OCI-LY3 (cell line): ENCODE data around the gene CTSH.

ENCODE experiments used
- H2AFZ ChIP-seq: fragments of 200-600, 300-600 bp; shearing (Covaris generic); 2 replicates; pipeline ENCODE4 v1.6.0; 2014; ENCODE audit warnings: antibody characterized with exemption, low read depth, low read length
- H3K27ac ChIP-seq: fragments of 200-600, 300-600 bp; sonication (generic); 2 replicates; pipeline ENCODE4 v1.5.1; 2014; ENCODE audit warnings: mild to moderate bottlenecking, low read length, moderate library complexity, mixed read lengths
- H3K27me3 ChIP-seq: fragments of 200-600, 300-600 bp; sonication (generic); 2 replicates; pipeline ENCODE4 v1.6.1; 2014; ENCODE audit warnings: low read depth, low read length, mixed read lengths
- H3K36me3 ChIP-seq: fragments of 200-600, 300-600 bp; sonication (generic); replicated peaks from 2 replicates; pipeline ENCODE3; 2014; ENCODE audit warnings: low read depth, low read length, mixed read lengths
- H3K4me1 ChIP-seq: fragments of 300-600, 200-600 bp; sonication (generic); 2 replicates; pipeline ENCODE4 v1.6.1; 2014; ENCODE audit warnings: low read length, mixed read lengths
- H3K4me2 ChIP-seq: fragments of 200-600, 300-600 bp; sonication (generic); 2 replicates; pipeline ENCODE4 v1.6.1; 2014; ENCODE audit warnings: low read length, mixed read lengths
- H3K4me3 ChIP-seq: fragments of 300-600, 200-600 bp; sonication (generic); 2 replicates; pipeline ENCODE4 v1.5.1; 2014; ENCODE audit warnings: antibody characterized with exemption, mild to moderate bottlenecking, low read length, moderate library complexity
- H3K79me2 ChIP-seq: fragments of 300-600, 200-600 bp; shearing (Covaris generic); 2 replicates; pipeline ENCODE4 v1.6.1; 2014; ENCODE audit warnings: mild to moderate bottlenecking, low read length, mixed read lengths
- H3K9ac ChIP-seq: fragments of 300-600, 200-600 bp; shearing (Covaris generic); 2 replicates; pipeline ENCODE4 v1.6.0; 2014; ENCODE audit warnings: mild to moderate bottlenecking, low read length, moderate library complexity
- H3K9me3 ChIP-seq: fragments of 200-600, 300-600 bp; shearing (Covaris generic); 2 replicates; pipeline ENCODE4 v1.6.1; 2014; ENCODE audit warnings: low read length, mixed read lengths; ENCODE audit not compliant: insufficient read depth
- H4K20me1 ChIP-seq: fragments of 200-600, 300-600 bp; sonication (generic); 2 replicates; pipeline ENCODE4 v1.6.1; 2016; ENCODE audit warnings: low read length, mixed read lengths; ENCODE audit not compliant: insufficient read depth
- EZH2phosphoT487 ChIP-seq: fragments of 200-600 bp; shearing (Covaris generic); IDR thresholded peaks from 2 replicates; pipeline ENCODE4 v1.6.1; 2018; ENCODE audit warnings: antibody characterized with exemption, mixed run types, low read depth
- TF ChIP-seq, protein P1 (sequence below): fragments of 200-600, 300-600 bp; sonication (generic); IDR thresholded peaks from 2 replicates; pipeline ENCODE4 v1.5.1; 2014; ENCODE audit warnings: antibody characterized with exemption, low read length, low read depth

The CTSH gene

DNA sequence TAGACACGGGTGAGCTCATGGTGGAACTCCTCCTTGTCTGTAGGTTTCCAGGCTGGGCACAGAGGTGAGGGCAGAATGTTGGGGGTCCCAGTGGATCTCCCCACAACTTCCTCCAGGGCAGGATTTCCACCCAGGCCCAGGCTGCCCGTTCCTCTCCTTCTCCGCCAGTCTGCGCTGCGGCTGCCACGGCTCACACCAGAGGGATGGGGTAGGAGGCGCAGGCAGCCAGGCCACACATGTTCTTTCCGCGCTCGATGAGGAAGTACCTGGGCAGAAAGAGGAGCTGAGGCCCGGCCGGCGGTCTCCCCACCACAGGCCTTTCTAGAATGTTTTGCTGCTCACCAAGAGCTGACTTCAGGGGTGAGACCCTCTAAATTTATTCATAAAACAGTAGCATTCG, 22.9 kb downstream of the CTSH start:
- H3K4me1 ChIP-seq: peaks cover 21% of the 10 kb centered on the region
- H3K79me2 ChIP-seq: peaks cover 2% of the 10 kb centered on the region; the same call in 1 of the 2 replicates
- H3K9me3 ChIP-seq: no peaks in the 10 kb centered on the region
- H4K20me1 ChIP-seq: peaks cover 33% of the 10 kb centered on the region
- no peak overlapping the region for H2AFZ ChIP-seq
- no peak overlapping the region for H3K4me2 ChIP-seq
- H3K4me3 ChIP-seq: no peak overlapping the region
- H3K9ac ChIP-seq: no peak overlapping the region
- H3K27me3 ChIP-seq: no peaks in the 10 kb centered on the region
- peak overlapping the region; percentile 35 for H3K27ac ChIP-seq
- peaks cover 77% of the 10 kb centered on the region for H3K36me3 ChIP-seq
- no peak for TF ChIP-seq EZH2phosphoT487
- TF ChIP-seq, protein P1, sequence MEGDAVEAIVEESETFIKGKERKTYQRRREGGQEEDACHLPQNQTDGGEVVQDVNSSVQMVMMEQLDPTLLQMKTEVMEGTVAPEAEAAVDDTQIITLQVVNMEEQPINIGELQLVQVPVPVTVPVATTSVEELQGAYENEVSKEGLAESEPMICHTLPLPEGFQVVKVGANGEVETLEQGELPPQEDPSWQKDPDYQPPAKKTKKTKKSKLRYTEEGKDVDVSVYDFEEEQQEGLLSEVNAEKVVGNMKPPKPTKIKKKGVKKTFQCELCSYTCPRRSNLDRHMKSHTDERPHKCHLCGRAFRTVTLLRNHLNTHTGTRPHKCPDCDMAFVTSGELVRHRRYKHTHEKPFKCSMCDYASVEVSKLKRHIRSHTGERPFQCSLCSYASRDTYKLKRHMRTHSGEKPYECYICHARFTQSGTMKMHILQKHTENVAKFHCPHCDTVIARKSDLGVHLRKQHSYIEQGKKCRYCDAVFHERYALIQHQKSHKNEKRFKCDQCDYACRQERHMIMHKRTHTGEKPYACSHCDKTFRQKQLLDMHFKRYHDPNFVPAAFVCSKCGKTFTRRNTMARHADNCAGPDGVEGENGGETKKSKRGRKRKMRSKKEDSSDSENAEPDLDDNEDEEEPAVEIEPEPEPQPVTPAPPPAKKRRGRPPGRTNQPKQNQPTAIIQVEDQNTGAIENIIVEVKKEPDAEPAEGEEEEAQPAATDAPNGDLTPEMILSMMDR: no peak

DNA sequence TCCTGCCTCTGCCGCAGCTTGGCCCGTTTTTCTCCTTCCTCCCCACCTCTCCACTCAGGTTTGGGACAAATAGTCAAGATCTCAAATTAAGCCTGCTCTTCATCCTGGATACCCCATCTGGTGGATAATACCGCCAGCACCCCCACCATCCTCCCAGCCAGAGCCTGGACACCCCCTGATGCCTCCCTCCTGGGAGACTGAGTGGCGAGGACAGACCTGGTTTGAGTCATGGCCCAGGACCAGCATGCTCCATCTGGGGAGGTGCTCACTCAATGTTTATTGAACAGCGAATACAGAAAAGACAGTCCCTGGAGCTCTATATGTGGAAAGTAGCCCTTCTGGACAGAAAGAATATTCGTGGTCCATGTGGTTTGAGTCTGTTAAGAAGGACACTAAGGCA, 23.3 kb downstream of the CTSH start:
- peaks cover 30% of the 10 kb centered on the region for H4K20me1 ChIP-seq
- no peaks in the 10 kb centered on the region for H3K9me3 ChIP-seq
- H3K27me3 ChIP-seq: no peaks in the 10 kb centered on the region
- peaks cover 21% of the 10 kb centered on the region for H3K4me1 ChIP-seq
- H3K79me2 ChIP-seq: no peaks in the 10 kb centered on the region; the same call in 1 of the 2 replicates
- H3K36me3 ChIP-seq: peaks cover 75% of the 10 kb centered on the region
- H3K4me2 ChIP-seq: no peak overlapping the region
- H3K4me3 ChIP-seq: no peak overlapping the region
- H2AFZ ChIP-seq: no peak overlapping the region
- TF ChIP-seq, protein P1: no peak
- no peak for TF ChIP-seq EZH2phosphoT487
- no peak overlapping the region for H3K9ac ChIP-seq
- H3K27ac ChIP-seq: peak overlapping the region; percentile 35

DNA sequence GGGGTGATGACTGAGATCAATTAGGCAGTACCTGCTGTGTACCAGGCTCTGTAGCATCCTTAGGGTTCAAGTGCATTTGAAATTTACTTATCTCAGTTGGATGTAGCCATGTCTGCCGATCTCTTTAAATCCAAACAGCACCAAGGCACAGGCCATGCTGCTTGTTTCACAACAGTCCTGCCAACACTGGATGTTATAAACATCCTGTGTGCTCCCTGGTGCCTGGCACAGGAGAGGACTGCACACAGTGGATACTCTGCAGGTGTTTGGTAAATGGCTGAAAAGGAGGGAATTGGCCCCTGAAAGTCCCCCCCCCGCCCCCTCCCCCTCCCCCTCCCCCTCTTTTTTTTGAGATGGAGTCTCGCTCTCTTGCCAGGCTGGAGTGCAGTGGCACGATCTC, 27.0 kb downstream of the CTSH start:
- peaks cover 65% of the 10 kb centered on the region for H3K36me3 ChIP-seq

DNA sequence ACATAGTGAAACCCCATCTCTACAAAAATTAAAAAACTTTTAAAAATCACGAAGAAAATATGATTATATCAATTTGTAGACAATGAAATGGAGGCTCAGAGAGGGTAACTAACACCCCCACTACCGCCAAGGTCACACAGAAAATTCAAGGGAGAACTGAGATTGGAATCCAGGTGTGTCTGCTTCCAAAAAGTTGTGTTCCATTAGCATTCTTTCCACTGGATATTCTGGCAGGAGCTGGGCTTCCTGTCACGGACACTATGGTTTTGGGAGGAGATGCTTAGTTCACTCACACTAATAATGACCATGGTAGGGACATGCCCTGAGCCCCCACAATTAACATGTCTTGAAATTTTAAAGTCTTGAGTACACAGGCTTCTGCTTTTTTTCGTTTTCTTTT, 28.8 kb downstream of the CTSH start:
- Histone ChIP-seq H3K4me3 (no peak overlapping the region), H3K9ac (no peak overlapping the region), H3K9me3 (no peaks in the 10 kb centered on the region), H3K79me2 (no peaks in the 10 kb centered on the region), H2AFZ (no peak overlapping the region), H3K27ac (no peak overlapping the region), H4K20me1 (peaks cover 21% of the 10 kb centered on the region; the same call in 1 of the 2 replicates), H3K4me1 (no peaks in the 10 kb centered on the region), H3K27me3 (no peaks in the 10 kb centered on the region), H3K4me2 (no peak overlapping the region), H3K36me3 (peaks cover 62% of the 10 kb centered on the region)
- no peak for TF ChIP-seq EZH2phosphoT487
- TF ChIP-seq, protein P1: no peak

More for the DNA sequence above, 27.0 kb downstream of the CTSH start:
- no peak overlapping the region for H3K9ac ChIP-seq
- H3K4me2 ChIP-seq: no peak overlapping the region
- H3K79me2 ChIP-seq: no peaks in the 10 kb centered on the region
- peaks cover 3% of the 10 kb centered on the region for H3K4me1 ChIP-seq
- H4K20me1 ChIP-seq: peaks cover 22% of the 10 kb centered on the region; the same call in 1 of the 2 replicates
- no peak overlapping the region for H3K27ac ChIP-seq
- H3K4me3 ChIP-seq: no peak overlapping the region
- H3K27me3 ChIP-seq: no peaks in the 10 kb centered on the region
- no peaks in the 10 kb centered on the region for H3K9me3 ChIP-seq
- no peak overlapping the region for H2AFZ ChIP-seq
- TF ChIP-seq EZH2phosphoT487: no peak
- TF ChIP-seq, protein P1: no peak
